ENCODE data around the gene HYAL4.
"Not testable (repeated sequence)": the region's sequence is repeated elsewhere in the genome, so short reads cannot be mapped to it uniquely, and the experiment has no call there.

The HYAL4 gene, protein sequence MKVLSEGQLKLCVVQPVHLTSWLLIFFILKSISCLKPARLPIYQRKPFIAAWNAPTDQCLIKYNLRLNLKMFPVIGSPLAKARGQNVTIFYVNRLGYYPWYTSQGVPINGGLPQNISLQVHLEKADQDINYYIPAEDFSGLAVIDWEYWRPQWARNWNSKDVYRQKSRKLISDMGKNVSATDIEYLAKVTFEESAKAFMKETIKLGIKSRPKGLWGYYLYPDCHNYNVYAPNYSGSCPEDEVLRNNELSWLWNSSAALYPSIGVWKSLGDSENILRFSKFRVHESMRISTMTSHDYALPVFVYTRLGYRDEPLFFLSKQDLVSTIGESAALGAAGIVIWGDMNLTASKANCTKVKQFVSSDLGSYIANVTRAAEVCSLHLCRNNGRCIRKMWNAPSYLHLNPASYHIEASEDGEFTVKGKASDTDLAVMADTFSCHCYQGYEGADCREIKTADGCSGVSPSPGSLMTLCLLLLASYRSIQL

DNA sequence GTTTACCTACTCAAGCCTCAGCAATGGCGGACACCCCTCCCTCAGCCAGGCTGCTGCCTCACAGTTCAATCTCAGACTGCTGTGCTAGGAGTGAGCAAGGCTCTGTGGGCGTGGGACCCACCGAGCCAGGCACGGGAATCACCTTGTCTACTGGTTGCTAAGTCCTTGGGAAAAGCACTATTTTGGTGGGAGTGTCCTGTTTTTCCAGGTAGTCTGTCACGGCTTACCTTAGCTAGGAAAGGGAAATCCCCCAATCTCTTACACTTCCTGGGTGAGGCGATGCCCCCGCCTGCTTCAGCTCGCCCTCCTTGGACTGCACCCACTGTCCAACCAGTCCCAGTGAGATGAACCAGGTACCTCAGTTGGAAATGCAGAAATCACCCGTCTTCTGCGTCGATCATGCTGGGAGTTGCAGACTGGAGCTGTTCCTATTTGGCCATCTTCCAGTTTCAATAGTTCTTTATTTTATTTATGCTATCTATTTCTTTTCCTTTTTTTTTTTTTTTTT lies at the start of gene HYAL4:
HYAL4 (plus strand) TSS at position 458 of the 508 bp plus-strand sequence. CDS start 23,105 bp downstream, outside the sequence.
- no peak for DNase-seq

DNA sequence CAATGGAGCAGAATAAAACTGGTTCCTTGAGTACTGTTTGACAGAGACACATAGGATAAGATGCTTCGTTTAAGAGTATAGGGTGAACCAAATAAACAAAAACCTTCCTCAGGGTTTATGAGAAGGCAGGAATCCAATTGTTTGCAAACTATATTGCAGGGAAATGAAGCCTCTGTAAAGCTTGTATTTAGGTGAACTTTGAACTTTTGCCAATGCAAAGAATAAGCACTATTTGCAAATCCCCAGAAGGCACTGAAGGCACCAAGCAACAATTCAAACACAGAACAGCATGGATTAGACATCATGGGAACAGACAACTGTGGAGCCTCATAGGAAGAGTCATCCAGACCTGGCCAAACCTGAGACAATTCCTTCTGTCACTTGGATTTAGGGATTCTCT lies 49.1 kb upstream of the HYAL4 start:
- no peak for DNase-seq

DNA sequence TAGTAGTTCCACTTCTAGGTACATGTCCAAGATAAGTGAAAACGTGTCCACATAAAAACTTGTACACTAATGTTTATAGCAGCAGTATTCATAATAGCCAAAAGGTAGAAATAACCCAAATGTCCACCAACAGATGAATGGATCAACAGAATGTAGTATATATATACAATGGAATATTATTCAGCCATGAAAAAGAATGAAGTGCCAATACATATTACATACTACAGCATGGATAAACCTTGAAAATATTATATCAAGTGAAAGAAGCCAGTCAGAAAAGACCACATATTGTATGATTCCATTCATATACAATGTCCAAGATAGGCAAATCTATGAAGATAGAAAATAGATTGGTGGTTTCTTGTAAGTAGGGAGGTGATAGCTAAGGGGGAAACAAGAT lies 48.4 kb upstream of the HYAL4 start:
- no peak for DNase-seq

DNA sequence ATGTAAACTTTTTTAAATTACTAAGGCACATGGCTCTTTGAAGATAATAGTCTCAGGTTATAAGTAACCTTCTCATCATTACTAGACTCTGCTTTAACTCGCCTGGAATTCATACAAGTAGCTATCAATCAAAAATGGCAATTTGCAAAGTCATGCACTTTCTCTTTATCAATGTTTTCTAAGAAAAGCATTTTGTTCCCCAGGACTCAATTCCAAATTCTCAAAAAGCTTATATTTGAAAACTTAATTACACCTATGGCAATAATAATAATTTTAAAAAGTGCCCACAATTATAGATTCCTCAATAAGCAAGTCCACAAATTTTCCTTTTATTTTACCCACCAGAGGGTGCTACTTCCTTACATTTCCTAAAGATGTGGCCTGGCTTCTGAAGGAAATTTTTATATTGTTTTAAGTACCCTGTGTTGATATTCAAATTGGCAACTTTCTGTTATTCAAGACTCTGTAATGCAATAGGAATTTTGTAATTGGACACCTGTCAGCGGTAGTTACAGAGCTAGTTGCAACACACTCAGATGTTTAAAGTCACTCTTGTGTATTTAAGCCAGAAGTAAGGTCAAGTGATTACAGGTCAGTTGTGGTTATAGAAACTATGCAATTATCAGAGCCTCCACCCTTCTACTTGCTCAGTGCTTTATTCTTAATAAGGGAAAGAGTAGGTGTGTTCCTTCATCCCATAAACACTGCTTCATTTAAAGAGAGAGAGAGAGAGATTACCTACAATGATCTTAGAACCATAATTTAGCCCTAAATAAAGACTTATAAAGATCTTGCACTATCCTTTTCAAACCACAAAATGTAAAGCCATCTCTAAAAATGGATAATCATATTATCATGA lies 47.1 kb upstream of the HYAL4 start:
- no peak for DNase-seq

DNA sequence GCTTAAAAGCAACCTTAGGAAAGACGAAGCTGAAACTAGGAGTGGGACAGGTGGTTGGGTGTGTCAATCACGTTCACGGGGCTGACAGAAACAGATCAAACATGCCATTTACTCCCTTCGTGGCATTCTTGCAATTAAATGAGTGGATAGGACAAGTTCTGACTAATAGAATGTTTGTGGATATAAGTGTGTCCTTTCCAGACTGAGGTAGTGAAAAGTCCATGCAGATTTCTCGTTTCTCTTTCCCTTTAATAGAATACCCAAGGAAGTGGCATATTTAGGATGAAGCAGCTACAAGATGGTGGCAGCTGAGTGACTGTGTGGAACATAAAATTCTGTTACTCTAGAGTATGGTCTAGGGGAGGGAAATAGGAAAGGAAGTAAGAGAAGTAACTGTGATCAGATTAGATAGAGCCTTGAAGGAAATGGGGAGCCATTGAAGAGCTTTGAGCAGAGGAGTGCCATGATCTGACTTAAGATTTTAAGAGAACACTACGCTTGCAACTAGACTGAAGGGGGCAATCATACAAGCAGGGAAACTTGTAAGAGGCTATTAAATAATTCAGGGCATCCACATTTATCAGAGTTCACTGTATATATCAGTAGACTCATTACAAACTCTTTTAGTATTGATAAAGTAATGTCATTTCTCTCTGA lies 46.3 kb upstream of the HYAL4 start:
- DNase-seq = no peak

DNA sequence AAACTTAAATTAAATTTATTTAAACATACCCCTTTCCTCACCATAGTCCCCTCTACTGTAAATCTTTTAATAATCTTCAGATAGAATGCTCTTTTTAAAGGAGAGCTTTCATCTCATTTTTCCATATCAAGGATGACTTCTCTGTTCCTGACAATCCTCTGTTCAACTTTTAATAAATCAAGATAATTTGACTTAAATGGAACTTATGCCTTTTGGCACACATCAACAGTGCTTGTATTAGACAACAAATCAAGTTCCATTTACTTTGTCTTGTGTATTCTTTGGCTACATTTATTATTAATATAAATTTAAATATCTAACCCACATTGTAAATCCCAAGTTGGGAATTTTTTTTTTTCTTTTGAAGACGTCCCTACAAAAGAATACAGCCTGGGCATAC lies 42.7 kb upstream of the HYAL4 start:
- DNase-seq = no peak

DNA sequence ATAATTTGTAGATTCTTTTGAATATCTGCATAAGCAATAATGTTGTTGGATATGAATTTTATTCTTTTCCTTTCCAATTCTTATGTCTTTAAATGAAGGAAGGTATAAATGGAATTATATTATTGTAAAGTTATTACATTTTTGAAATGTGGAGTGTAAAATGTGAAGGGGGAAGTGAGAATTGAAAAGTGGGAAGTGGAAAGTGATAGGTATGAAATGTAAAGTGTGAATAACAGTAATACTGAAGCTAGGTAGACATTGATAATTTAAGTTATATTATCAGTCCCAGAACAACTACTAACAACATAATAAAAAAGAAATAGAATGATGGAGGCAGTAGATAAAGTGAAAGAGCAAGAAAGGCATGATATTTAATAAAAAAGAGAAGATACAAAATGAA lies 39.7 kb upstream of the HYAL4 start:
- no peak for DNase-seq

DNA sequence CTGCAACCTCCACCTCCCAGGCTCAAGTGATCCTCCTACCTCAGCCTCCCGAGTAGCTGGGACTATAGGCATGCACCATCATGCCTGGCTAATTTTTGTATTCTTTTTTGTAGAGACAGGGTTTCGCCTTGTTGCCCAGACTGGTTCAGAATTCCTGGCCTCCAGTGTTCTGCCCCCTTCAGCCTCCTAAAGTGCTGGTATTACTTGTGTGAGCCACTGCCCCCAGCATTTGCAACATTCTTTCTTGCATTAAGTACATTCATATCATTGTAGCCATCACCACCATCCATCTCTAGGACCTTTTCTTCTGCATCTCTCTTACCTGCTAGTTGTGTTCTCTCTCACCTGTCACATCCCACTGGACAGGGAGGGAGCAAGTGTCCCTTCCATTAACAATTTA lies 35.5 kb upstream of the HYAL4 start:
- no peak for DNase-seq

DNA sequence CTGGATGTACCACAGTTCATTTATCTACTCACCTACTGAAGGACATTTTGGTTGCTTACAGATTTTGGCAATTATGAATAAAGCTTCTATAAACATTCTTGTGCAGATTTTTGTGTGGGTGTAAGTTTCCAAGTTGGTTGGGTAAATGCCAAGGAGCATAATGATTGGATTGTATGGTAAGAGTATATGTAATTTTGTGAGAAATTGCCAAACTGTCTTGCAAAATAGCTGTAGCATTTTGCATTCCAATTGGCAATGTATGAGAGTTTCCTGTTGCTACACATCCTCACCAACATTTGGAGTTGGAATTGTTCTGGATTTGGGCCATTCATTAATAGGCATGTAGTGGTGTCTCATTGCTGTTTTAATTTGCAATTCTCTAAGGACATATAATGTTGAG lies 33.9 kb upstream of the HYAL4 start:
- DNase-seq = no peak

DNA sequence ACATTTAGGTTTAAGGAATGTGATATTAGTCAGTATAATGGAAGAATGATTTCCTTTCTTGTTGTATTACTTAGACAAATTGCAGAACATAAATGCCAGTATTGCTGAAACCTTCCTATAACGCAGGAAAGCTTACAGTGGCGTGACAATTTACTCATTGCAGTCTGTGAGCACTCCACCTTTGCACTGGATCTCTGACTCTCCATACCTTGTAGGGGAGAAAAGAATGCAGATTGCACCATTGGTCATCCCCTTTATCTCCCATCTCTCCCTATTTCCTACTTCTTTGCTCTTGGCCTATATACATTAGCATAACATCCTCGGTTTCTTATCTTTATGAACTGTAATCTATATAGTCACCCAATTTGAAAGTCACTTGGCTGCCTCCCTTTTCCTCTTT lies 28.1 kb upstream of the HYAL4 start:
- no peak for DNase-seq

DNA sequence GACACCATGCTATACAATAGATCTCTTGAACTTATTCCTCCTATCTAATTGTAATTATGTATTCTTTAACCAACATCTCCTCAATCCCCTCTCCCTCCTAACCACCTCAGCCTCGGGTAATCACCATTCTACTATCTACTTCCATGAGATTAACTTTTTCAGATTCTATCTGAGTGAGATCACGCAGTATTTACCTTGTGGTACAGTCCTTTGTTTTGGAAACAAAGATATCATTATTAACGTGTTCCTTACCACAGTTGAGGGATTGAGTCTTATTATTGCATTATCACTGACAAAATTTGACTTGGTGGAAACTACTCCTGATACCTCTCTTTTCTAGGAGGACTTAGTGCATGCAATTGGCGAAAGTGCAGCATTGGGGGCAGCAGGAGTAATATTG lies 26.0 kb upstream of the HYAL4 start:
- DNase-seq = no peak

DNA sequence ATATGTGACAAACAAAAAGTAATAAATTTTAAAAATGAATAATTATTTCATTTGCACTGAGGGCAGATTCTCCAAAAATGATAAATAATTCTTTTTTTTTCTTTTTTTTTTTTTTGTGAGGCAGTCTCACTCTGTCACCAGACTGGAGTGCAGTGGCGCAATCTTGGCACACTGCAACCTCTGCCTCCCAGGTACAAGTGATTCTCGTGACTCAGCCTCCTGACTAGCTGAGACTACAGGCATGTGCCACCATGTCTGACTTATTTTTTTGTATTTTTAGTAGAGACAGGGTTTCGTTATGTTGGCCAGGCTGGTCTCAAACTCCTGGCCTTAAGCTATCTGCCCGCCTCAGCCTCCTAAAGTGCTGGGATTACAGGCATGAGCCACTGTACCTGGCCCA lies 25.2 kb upstream of the HYAL4 start:
- not testable (repeated sequence) for DNase-seq

DNA sequence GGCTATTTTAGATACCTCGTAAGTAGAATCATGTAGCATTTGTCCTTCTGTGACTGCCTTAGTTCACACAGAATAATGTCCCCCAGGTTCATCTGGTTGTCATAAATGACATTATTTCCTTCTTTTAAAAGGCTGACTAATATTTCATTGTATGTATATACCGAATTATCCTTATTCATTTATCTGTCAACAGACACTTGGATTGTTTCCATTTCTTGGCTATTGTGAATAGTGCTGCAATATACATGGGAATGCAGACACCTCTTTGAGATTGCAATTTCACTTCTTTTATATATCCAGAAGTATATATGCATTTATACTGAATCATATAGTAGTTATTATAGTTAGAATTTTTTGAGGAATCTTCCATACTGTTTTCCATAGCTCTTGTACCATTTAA lies 24.1 kb upstream of the HYAL4 start:
- DNase-seq = no peak

DNA sequence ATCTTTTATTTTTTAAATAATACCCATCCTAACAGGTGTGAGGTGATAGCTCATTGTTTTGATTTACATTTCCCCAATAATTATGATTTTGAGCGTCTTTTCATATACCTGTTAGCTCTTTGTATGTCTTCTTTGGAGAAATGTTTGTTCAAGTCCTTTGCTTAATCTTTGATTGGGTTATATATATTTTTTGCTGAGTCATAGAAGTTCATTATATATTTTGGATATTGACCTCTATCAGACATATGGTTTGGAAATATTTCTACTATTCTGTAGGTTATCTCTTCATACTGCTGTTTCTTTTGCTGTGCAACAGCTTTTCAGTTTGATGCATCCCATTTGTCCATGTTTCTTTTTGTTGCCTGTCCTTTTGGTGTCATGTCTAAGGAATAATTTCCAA lies 23.6 kb upstream of the HYAL4 start:
- no peak for DNase-seq

DNA sequence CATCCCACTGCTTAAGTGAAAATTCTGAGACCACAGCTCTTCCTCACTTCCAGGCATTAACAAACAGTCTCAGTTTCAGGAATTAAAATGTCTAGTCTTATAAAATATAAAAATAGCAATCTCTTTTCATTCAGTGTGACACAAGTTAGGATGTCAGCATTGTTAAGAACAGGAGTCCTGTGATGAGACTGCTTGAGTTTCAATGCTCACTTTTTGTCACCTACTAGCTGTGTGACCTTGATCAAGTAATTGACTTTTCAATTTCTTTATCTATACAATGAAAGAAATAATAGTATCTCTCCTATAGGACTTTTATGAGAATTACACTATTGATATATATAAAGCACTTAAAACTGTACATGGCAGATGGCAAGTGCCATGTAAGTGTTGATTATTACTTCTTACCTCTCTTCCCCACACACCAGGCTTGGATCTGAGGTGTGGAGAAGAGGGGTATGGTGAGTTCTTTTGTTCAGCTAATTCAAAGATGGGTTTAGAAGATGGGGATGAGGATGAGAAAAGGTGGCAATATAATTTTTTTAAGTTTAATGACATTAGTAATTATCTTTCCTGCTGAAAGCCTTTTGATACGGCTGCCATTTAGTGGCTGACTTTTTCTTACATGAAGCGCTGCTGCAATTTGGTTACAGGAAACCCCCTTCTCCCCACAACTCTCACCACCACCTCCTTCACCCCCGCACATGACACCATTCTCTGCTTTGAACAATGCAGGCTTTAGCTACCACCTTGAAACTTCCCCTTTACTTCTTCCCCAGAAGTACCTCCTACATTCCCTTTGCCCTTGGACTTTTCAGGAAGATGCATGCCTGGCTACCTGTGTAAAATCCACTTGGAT lies 20.8 kb upstream of the HYAL4 start:
- no peak for DNase-seq

DNA sequence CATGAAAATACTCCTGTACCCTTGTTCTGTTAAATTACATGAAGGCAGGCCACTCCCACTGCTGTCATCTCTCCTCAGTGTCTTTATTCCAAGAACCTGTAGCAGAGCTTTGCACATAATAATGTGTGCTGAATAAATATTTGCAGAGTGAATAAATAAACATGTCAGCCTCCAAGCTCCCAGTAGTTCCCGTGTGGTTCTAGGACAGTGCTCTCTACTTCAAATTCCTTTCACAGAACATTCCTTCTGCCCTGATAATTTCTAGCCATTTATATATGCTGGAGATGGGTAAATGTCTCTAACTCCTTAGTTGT lies 20.3 kb upstream of the HYAL4 start:
- DNase-seq = no peak

DNA sequence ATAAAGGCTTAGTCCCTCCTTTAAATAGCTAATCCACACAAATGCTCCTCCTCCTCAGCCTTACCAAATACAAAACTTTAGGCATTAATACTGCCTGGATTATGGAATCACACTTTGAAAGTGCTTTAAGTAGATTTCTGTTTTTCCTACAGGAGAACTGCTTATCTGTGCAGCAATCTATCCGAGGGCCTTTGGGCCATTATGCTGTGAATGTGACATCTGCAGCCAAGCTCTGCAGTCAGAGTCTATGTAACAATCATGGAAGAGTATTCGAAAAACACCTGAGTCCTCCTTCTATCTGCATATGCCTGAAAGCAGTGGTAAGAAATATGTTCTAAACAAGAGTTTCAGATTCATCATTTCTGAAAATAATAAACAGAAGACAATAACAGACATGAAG lies 16.2 kb upstream of the HYAL4 start:
- no peak for DNase-seq

DNA sequence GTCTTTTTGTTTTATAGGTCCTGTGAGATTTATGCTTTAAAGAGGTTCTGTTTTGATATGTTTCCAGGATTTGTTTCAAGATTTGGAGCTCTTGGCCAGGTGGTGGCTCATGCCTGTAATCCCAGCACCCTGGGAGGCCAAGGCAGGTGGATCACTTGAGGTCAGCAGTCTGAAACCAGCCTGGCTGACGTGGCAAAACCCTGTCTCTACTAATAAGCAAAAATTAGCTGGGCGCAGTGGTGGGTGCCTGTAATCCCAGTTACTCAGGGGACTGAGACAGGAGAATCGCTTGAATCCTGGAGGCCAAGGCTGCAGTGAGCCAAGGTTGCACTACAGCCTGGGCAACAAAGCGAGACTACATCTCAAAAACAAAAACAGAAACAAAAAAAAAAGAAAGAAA lies 8.3 kb upstream of the HYAL4 start:
- DNase-seq = no peak

DNA sequence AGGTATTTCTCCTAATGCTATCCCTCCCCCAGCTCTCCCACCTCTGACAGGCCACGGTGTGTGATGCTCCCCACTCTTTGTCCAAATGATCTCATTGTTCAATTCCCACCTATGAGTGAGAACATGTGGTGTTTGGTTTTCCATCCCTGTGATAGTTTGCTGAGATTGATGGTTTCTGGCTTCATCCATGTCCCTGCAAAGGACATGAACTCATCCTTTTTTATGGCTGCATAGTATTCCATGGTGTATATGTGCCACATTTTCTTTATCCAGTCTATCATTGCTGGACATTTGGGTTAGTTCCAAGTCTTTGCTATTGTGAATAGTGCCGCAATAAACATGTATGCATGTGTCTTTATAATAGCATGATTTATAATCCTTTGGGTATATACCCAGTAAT lies 5.9 kb upstream of the HYAL4 start:
- not testable (repeated sequence) for DNase-seq

DNA sequence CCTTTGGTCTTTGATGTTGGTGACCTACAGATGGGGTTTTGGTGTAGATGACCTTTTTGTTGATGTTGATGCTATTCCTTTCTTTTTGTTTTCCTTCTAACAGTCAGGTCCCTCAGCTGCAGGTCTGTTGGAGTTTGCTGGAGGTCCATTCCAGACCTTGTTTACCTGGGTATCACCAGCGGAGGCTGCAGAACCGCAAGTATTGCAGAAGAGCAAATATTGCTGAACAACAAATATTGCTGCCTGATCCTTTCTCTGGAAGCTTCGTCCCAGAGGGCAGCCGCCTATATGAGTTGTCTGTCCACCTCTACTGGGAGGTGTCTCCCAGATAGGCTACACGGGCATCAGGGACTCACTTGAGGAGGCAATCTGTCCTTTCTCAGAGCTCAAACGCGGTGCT lies 827 bp upstream of the HYAL4 start:
- not testable (repeated sequence) for DNase-seq

DNA sequence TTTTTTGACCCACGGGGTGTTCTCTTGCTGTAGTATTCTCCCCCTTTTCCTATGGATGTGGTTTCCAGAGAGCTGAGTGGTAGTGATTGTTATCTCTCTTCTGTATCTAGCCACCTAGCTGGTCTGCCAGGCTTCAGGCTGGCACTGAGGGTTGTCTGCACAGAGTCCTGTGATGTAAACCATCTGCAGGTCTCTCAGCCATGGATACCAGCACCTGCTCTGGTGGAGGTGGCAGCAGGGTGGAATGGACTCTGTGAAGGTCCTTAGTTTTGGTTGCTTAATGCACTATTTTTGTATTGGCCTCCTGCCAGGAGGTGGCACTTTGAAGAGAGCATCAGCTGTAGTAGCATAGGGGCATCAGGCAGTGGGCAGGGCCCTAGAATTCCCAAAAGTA lies 851 bp downstream of the HYAL4 start:
- no peak for DNase-seq

DNA sequence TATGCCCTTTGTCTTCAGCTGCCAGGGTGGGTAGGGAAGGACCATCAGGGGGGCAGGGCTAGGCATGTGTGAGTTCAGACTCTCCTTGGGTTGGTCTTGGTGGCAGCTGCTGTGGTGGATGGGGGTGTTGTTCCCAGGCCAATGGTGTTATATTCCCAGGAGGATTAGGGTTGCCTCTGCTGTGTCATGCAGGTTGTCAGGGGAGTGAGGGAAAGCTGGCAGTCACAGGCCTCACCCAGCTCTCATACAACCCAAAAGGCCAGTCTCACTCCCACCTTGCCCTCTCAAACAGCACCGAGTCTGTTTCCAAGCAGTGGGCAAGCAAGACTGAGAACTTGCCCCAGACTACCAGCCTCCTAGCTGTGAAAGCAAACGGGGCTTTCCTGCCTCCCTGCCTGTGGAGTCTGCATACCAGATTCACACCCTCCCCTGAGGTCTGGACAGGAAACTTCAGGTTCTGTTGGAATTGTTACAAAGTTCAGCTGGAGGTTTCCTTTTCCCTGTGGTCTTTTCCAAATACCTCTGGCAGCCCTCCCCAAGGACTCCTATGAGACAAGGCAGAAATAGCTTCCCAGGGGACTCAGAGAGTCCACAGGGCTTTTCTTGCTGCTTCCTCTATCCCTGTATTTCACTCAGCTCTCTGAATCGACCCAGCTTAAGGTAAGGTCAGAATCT lies 1.4 kb downstream of the HYAL4 start:
- DNase-seq = no peak
